Left ventricle myocardium inferior (tissue), 1 donor: Measurements from ENCODE around the gene COL12A1. TPM values are rescaled to one million over a fixed set of nuclear protein-coding genes. Genes with fewer than 3 reads are reported as not detected.

ENCODE experiments used
- DNase-seq: peaks from one replicate; pipeline ENCODE4 v3.0.0-alpha.2; 2020
- H3K27ac ChIP-seq: fragments of 200-600 bp; replicated peaks from 2 replicates; pipeline ENCODE4 v1.8.0; 2021
- H3K27me3 ChIP-seq: fragments of 200-600 bp; 2 replicates; pipeline ENCODE4 v1.8.0; 2021; ENCODE audit warnings: low read depth
- H3K36me3 ChIP-seq: fragments of 200-600 bp; 2 replicates; pipeline ENCODE4 v1.8.0; 2021
- H3K4me1 ChIP-seq: fragments of 200-600 bp; 2 replicates; pipeline ENCODE4 v1.8.0; 2021
- H3K4me3 ChIP-seq: fragments of 200-600 bp; 2 replicates; pipeline ENCODE4 v1.8.0; 2021; ENCODE audit warnings: mild to moderate bottlenecking, moderate library complexity
- H3K9me3 ChIP-seq: fragments of 200-600 bp; replicated peaks from 2 replicates; pipeline ENCODE4 v1.8.0; 2021
- intact Hi-C: fragments of 100-400 bp; cut with micrococcal nuclease; formaldehyde crosslinking; loops from one replicate; pipeline ENCODE4 v1.11.0; 2022
- total RNA-seq: library from RNA; stranded (reverse); fragmentation: NEBNext Ultra II Directional; extraction: Animal tissue kit (Norgen Biotek cat#: 25700); gene quantifications from one replicate; pipeline ENCODE4 v1.2.1, GENCODE V29; 2021
- TF ChIP-seq, protein P1 (sequence below): fragments of 200-600 bp; IDR thresholded peaks from 2 replicates; pipeline ENCODE4 v1.8.0; 2021; ENCODE audit warnings: antibody characterized with exemption, mild to moderate bottlenecking, borderline replicate concordance
- donor health status: DM: no; HTN: yes; CAD: no; lungs with severe emphysema.

The COL12A1 gene
- total RNA-seq, 1 donor from 2014 or later: 12.2 TPM

DNA sequence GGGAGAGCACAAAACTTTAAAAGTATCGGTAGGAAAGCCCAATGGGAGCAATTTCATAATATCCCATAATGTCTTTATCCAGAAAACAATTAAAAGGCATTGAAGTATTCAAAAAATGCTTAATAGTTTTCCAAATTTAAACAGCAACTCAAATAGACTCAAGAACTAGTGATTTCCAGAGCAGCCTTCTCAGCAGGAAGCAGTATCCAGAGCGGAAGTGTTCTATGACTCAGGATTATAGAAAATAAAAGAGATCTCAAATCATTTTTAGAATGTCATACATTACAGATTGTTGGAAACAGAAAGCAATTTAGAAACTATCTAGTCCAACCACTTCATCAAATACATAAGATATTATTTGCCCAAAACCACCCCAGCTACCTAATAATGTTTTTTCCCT is 79.3 kb downstream of the COL12A1 start:
- no peak for DNase-seq
- no peaks in the 10 kb centered on the region for H3K36me3 ChIP-seq
- H3K4me1 ChIP-seq: no peaks in the 10 kb centered on the region
- intact Hi-C loops: no loop called here
- H3K27ac ChIP-seq: no peak overlapping the region
- no peaks in the 10 kb centered on the region for H3K9me3 ChIP-seq
- H3K27me3 ChIP-seq: no peaks in the 10 kb centered on the region
- no peak overlapping the region for H3K4me3 ChIP-seq
- TF ChIP-seq, protein P1, sequence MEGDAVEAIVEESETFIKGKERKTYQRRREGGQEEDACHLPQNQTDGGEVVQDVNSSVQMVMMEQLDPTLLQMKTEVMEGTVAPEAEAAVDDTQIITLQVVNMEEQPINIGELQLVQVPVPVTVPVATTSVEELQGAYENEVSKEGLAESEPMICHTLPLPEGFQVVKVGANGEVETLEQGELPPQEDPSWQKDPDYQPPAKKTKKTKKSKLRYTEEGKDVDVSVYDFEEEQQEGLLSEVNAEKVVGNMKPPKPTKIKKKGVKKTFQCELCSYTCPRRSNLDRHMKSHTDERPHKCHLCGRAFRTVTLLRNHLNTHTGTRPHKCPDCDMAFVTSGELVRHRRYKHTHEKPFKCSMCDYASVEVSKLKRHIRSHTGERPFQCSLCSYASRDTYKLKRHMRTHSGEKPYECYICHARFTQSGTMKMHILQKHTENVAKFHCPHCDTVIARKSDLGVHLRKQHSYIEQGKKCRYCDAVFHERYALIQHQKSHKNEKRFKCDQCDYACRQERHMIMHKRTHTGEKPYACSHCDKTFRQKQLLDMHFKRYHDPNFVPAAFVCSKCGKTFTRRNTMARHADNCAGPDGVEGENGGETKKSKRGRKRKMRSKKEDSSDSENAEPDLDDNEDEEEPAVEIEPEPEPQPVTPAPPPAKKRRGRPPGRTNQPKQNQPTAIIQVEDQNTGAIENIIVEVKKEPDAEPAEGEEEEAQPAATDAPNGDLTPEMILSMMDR: no peak

DNA sequence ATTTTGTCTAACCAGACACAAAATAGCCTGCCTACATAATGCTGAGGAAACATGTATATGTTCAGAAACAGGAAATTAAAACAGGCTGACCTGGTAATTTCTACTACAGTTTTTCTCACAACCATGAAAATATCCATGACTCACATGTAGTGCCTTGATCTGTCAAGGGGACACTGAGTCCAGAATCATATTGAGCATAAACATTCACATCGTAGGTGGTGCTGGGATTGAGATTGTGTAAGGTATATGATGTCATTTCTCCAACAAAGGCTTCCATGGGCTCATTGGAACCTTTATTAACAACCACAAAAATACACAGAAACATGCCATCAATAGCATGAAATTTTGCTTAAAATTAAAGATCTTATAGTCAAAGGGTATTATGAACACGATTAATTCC is 80.9 kb downstream of the COL12A1 start:
- no peaks in the 10 kb centered on the region for H3K36me3 ChIP-seq
- H3K27me3 ChIP-seq: no peaks in the 10 kb centered on the region
- no peaks in the 10 kb centered on the region for H3K9me3 ChIP-seq
- DNase-seq: no peak
- intact Hi-C loops: no loop called here
- H3K4me1 ChIP-seq: no peaks in the 10 kb centered on the region
- no peak overlapping the region for H3K4me3 ChIP-seq
- H3K27ac ChIP-seq: no peak overlapping the region
- TF ChIP-seq, protein P1: no peak

DNA sequence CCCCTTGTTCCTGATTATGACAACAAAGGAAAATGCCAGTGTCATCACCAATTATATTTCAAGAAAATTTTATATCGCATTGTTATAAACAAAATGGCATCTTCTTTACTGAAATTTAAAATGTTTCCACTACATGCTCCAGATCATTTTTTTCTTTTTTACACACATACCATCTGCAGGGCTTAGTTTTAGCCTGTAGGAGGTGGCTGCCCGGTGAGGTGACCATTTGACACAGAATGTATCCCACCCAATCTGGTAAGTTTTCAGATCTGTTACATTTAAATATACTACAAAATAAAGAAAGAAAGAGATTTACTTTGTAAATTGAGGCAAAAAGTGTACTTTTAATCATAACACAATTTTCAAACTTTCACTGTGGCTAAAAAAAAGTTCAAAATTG is 81.8 kb downstream of the COL12A1 start:
- TF ChIP-seq, protein P1: no peak
- H3K27ac ChIP-seq: no peak overlapping the region
- no peaks in the 10 kb centered on the region for H3K36me3 ChIP-seq
- no peaks in the 10 kb centered on the region for H3K27me3 ChIP-seq
- H3K4me1 ChIP-seq: no peaks in the 10 kb centered on the region
- DNase-seq: no peak
- intact Hi-C loops: no loop called here
- H3K4me3 ChIP-seq: no peak overlapping the region
- H3K9me3 ChIP-seq: no peaks in the 10 kb centered on the region

DNA sequence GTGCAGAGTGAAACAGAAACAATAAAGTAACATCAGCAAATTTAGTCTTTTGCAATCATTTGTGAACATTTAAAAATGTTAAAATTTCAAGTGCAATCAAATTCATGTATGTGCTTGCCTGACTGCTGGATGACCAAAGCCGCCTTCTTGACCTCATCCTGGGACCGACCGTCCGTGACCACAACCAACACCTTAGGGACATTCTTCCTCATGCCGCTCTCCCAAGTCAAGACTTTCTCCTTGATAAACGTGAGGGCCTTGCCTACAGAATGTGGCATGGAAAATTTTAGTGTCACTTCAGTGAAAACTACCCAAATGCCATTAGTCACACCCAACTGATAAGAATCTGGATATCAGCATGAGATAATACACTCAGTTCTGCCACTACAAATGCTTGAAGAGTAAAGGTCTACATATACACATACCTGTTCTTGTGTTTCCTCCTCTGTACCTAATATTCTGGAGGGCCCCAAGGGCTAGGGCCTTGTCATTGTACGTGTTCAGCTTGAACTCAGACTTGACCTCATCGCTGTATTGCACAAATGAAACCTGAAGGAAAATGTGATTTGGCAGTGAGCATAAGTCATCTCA is 86.8 kb downstream of the COL12A1 start:
- TF ChIP-seq, protein P1: no peak
- Histone ChIP-seq H3K36me3 (no peaks in the 10 kb centered on the region), H3K4me1 (no peaks in the 10 kb centered on the region), H3K4me3 (no peak overlapping the region), H3K27me3 (no peaks in the 10 kb centered on the region), H3K9me3 (no peaks in the 10 kb centered on the region), H3K27ac (no peak overlapping the region)
- intact Hi-C loops: no loop called here
- no peak for DNase-seq

DNA sequence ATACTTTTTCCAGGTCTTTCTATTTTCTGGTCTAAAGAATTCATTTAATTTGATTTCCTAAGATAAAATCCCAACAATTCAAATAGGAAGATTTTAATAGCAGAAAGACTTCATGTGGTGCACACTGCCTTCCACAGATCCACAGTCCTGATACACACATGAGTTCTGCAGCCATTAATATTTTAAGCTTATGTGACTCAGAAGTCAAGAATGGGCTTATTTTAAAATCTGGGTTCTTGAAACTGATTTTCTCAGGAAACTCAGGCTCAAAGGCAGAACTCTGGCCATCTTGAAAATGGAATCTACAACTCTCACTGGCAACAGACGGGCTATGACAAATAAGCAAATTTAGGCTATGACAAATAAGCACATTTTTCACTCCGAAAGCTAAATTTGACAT is 88.2 kb downstream of the COL12A1 start:
- no peak overlapping the region for H3K4me3 ChIP-seq
- H3K9me3 ChIP-seq: no peaks in the 10 kb centered on the region
- H3K4me1 ChIP-seq: no peaks in the 10 kb centered on the region
- no peaks in the 10 kb centered on the region for H3K27me3 ChIP-seq
- H3K36me3 ChIP-seq: no peaks in the 10 kb centered on the region
- TF ChIP-seq, protein P1: no peak
- DNase-seq: no peak
- no peak overlapping the region for H3K27ac ChIP-seq
- intact Hi-C loops: no loop called here
